ENCODE results near the gene ITSN1.
"Not testable (repeated sequence)": the region's sequence is repeated elsewhere in the genome, so short reads cannot be mapped to it uniquely, and the experiment has no call there.

ITSN1 gene

DNA sequence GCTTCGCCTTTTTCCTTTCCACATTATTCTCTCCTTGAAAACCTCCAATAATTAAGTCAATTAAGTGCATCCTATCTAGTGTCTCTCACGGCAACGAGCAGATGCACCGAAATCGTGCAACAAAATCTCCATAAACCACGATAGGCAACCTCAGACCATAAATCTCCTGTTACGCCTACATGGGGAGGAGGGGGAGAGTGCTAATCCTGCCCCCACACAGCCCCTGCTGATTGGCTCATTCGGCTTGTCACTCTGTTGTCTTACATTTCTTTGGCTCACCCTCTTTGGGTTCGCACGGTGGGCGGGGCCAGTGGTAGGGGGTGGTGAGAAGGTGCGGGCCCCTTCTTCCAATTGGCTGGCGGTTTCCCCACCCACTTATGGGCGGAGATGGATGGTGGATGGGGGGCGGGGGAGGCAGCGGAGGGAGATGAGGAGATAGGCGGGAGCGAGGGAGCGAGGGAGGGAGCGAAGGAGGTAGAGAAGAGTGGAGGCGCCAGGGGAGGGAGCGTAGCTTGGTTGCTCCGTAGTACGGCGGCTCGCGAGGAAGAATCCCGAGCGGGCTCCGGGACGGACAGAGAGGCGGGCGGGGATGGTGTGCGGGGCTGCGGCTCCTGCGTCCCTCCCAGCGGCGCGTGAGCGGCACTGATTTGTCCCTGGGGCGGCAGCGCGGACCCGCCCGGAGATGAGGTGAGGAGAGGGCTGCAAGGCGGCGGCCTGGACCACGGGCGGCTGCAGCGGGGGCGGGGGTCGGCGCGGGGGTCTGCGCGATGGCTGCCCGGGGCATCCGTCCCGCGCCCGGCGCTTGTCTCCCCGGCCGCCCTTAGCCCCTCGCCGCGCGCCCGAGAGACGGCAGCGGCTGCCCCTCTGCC lies at the start of gene ITSN1:
Gene ITSN1 (plus strand): TSS at position 475 of the 869 bp plus-strand sequence. CDS start 76,328 bp downstream, outside the sequence.
- peak; percentile 98 for DNase-seq

DNA sequence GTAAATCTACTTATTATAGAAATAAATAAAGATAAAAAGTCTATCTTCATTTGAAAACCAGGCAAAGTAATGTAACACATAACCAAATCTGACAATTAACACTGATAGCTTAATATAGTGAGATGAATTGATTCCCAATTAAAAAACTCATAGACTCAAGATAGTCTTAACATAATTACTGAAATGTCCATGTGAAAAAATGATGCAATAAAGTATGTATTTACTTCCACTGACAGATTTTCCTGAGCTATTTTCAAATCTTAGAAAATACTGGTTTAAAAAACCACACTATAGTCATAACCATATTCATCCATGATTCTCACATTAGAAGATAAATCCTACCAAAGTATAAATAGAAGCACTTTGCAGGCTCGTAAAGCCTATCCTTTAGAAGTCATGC lies 44.2 kb upstream of the ITSN1 start:
- DNase-seq: no peak

DNA sequence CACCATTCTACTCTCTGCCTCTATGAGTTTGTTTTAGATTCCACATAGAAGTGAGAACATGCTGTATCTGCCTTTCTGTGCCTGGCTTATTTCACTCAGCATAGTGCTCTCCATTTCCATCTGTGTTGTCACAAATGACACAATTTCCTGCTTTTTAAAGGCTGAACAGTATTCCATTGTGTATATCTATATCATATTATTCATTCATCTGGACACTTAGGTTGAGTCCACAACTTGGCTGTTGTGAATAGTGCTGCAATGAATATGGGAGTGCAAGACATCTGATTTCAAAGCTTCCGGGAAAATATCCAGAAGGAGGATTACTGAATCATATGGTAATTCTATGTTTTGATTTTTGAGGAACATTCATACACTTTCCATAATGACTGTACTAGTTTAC lies 33.7 kb upstream of the ITSN1 start:
- no peak for DNase-seq

DNA sequence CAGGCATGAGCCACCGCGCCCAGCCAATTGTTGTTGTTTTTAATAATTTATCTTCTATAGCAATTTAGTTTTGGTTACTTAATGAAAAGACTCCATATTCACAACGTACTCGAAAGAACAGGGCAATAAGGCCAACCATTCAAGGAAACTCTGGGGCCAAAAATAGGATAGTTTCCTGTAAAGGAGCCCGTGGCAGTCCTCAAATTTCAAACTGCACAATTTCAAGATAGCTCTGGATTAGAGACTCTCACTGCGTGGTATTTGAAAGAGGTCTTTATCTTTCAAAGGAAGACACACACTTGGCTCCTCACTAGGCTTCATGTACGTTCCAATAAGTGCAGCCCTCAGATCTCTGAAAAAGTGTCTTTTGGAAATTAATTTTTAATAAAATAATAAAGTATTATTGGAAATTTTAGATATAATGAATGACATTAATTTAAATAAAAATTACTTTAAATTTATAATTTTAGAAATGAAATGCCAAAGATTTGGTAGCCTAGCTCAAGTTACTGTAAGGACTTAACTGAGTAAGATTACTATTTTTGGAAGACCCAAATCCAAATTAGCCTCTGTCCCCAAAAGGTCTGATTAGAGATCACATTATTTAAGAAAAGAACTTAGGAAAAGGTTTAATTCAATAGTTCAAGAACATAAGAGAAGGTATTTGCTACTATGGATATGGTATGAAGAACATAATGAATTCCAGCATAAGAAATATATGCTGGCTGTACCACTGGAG lies 31.1 kb upstream of the ITSN1 start:
- no peak for DNase-seq

DNA sequence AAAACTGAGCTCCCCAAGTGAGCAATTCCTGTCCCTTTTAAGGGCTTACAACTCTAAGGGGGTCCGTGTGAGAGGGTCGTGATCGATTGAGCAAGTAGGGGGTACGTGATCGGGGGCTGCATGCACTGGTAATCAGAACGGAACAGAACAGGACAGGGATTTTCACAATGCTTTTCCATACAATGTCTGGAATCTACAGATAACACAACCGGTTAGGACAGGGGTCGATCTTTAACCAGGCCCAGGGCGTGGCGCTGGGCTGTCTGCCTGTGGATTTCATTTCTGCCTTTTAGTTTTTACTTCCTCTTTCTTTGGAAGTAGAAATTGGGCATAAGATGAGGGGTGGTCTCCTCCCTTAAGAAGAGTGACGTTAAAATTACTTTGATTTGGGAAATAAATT lies 24.7 kb upstream of the ITSN1 start:
- DNase-seq: not testable (repeated sequence)

DNA sequence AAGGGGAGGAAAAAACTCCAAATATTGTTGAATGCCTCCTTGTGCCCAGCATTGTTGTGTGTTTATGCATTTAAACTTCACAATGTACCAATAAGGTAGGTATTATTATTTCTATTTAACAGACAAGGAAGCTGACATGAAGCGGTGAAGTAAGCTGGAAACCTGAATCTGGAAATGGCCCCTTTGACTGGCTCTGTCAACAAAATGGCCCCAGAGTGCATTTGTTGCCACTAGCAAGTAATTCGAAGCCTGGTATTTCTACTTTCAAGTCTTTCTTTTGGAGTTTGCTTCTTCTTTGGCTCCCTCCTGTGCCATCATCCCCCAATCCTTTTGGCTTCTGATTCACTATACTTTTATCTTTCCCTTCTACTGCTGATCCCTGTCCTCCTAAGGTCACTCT lies 23.9 kb upstream of the ITSN1 start:
- no peak for DNase-seq

DNA sequence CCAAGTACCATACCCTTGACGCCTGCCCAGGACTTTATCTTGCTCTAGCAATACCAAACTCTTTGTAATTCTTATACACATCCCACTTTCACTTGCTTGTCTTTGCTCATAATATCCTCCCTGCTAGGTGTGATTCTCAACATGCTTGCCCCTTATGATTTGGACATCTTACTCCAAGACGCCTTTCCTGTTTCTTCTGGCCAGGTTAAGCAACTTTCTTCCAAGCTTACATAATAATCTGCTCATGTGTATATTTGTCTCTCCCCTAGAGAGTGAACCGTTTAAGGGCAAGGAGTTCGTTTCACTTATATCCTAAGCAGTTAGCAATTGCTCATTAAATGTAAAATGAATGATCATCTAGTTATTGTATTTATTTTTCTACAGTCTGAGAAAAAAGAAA lies 22.6 kb upstream of the ITSN1 start:
- DNase-seq: no peak

DNA sequence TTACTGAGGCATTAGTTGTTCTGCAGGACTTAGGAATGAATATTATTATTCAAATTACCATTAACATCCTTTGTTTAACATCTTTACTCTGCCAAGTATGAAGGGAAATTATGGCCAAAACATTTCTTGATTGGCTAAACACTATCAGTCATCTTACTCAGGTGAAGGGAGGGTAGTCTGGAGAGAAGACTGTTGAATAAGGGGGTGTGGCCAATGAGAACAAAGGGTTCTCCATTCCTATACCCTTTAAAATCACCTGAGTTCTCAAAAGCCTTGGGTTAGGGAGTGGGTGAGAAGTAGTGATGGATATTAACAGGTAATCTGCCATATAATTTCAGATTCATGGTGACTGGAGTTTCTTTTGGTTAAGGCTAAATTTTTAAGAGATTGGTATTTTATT lies 20.0 kb upstream of the ITSN1 start:
- no peak for DNase-seq

DNA sequence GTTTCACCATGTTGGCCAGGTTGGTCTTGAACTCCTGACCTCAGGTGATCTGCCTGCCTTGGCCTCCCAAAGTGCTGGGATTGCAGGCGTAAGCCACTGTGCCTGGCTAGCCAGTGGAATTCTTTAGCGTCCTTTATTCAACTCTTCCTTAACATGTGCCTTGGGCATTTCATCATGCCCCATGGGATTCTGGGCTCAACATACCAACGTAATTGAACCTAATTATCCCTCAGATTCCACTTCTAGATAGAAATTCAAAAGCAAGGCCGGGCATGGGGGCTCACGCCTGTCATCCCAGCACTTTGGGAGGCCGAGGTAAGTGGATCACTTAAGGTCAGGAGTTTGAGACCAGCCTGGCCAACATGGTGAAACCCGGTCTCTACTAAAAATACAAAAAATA lies 16.1 kb upstream of the ITSN1 start:
- DNase-seq: not testable (repeated sequence)

DNA sequence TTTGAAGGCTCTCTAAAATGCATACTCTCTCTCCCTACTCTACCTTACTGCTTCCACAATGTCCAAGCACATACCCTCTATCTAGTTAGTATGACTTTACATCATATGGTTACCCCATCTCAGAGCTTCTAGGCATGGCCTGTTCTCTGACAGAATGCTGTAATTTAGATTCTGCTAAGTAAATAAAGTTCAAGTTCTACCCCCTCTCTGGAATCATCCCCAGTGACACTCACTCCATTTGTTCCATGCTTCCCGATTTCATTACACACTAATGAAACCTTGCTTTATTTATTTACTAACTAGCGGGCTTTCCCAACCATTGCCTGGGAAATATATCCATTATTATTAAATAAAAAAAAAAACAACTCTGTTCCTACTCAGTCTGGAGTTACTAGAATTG lies 8.0 kb upstream of the ITSN1 start:
- no peak for DNase-seq

DNA sequence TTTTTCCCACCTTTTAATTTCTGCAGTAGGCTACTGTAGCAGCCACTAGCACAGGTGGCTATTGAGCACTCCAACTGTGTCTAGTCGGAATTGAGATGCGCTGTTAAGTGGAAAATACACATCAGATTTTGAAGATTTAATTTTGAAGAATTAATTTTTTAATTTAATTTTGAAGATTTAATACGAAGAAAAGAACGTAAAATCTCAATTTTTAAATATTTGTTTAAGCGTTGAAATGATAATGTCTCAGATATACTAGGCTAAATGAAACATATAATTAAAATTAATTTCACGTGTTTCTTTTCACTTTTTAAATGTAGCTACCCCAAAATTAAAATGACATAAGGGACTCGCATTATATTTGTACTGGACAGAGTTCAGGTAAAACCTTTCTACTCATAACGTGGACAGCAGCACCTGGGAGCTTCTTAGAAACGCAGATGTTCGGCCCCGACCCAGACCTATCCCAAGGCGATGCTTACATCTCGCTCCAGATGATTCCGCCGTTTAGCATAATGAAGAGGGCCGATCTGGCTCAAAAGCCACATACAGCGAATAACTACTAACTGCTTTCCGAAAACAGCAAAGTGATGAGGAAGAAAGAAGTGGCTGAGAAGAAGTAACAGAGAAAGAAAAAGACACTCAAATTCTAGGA lies 1.5 kb upstream of the ITSN1 start:
- peak; percentile 86 for DNase-seq

DNA sequence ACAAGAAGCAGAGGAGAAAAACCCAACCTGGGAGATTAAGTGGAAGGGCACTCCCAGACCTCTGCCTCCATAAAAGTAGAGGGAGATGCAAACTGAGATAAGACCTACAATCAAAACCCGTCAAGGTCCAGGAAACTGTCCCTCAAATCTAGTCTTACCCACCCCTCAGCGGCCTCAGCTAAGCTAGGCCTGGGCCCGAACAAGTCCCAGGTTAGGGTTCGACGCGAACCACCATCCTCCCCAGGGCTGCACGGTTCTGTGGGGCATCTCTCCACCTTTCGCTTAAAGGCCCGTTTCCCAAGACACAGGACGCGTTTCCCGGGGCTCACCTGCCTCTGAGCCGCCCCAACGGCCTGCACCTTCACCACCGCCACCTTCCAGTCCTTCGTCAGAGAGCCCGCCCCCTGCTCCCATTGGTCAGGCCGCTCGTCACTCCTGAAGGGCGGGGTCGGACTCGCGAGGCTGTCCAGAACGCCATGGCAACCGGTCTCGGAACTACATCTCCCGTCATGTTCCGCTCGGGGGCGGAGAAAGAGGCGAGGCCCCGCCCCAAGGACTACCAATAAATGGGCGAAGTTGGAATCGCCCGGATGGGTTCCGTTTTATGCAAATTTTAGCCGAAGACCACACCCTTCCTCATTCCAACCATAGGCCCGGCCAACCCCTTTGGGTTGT lies 812 bp upstream of the ITSN1 start, which contains the start of gene CRYZL1:
Gene CRYZL1 (minus strand): TSS at position 390 of the 675 bp plus-strand sequence. CDS start 10,190 bp downstream, outside the sequence.
- DNase-seq: peak; percentile 98

DNA sequence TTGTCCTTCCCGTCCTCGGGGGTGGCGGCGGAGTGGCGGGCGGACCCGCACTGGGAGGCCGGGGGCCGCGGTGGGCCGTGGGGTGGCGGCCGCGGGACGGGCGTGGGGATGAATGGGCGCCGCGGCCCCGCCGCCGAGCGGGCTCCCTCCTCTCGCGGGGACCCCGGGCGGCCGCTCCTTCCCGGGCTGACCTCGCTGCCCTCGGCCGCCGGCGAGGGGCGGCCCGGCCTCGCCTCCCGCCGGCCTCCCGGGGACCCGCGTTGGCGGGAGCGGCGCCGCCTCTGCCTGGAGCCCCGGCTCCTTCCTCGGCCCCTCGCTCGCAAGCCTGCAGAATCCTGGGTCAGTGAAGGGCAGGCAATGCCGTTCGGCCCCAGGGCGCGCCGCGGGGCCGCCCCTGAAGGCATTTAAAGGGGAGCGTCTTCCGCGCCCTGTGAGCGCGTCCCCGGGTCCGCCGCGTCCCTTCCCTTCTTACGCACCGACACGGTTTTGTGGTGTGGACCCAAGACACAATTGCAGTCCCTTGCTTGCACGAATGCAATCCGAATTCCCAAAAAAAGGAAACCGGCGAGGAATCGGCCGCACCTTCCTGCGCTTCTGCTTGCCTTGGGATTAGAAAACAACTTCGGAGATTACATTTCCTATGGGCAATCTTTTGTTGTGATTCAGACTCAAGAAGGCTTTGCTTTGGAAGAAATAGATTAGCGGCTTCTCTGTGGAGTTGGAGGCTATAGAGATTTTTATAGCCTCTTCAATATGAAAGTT lies 776 bp downstream of the ITSN1 start:
- DNase-seq: no peak

DNA sequence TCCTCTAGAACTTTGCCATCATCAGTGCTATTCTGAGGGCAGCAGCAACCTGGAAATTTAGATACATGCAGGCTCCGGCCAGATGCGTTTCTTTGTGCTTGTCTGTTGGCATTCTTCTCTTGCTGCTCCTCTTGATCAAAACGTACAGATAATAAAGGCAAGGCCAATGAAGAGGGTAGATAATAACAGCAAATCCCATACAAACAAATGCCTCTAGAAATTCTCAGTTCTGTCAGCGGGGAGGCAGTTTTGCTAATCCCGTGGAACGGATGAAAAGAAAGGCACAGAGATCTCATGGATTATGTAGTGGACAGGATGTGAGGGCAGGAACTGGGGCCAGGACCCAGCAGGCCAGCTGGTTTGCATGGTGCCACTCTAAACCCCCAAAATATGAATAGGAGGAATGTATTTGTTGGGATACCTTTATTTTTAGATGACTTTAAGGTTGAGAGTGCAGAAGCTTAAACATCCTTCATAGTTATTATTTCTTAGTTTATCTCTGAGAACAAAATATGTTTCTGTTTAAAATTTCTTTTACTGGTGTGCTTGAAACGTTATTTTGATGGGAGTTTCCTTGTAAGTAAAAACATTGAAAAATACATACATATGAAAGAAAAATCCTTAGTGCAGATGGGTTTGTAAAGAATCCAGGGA lies 1.5 kb downstream of the ITSN1 start:
- peak; percentile 14 for DNase-seq

DNA sequence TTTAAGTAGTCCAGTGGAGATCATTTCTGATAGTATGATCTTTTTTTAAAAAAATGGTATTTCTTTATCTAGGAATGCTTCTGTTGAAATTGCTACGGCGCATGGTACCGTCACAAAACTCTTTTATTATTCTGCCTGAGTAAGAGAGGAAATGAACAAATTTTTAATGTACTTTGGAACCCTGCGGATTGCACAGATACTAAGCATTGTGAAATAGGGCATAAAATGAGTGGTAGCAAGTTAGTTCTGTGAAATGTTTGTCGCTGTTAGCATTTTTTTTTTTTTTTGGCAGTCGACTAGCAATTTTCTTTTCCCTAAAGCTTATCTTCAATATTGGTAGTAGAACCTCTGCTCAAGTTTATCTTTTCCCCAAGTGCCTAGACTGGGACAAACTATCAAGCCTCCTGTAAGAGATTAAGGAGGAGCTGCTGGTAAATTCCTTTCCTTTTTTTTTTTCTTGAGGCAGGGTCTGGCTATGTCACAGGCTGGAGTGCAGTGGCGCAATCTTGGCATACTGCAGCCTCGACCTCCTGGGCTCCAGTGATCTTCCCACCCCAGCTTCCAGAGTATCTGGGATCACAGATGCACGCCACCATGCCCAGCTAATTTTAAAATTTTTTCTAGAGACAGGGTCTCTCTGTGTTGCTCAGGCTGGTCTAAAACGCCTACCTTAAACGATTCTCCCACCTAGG lies 2.2 kb downstream of the ITSN1 start:
- no peak for DNase-seq

DNA sequence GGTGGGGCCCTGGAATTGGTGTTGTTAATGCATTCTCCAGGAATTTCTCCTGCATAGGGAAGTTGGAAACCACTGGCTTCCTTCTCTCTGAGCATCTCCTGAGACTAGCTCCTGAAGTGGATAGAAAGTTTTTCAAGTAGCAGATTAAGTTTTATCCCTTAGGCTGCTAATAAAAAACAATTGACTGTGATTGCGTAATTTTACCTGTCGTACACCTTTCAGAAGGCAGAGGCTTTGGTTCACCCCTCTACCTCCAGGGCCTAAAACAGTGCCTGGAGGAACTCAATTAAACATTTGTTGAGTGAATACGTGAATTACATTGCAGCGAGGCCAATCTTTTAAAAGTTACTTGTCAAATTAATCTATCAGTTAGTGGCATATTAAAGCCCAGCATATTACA lies 3.4 kb downstream of the ITSN1 start:
- no peak for DNase-seq

DNA sequence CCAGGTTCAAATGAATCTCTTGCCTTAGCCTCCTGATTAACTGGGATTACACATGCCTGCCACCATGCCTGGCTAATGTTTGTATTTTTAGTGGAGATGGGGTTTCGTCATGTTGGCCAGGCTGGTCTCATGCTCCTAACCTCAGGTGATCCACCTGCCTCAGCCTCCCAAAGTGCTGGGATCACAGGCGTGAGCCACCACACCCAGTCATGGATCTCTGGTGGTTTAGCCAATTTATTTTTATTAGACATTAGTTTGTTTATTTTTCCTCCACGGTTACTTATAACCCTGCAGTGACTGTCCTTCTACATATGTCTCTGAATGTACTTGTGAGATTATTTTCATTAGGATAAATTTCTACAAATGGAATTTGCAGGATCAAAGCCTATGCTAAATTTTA lies 5.3 kb downstream of the ITSN1 start:
- no peak for DNase-seq

DNA sequence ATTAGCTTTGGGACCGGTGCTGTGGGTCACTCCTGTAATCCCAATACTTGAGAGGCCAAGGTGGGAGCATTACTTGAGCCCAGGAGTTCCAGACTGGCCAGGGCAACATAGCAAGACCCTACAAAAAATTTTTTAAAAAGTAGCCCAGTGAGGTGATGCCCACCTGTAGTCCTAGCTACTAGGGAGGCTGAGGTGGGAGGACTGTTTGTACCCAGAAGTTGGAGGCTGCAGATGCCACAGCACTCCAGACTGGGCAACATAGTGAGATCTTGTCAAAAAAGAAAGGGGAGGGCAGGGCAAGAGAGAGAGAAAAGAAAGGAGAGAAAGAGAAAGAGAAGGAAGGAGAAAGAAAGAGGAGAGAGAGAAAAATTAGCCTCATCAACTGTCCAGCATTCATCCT lies 6.3 kb downstream of the ITSN1 start:
- DNase-seq: no peak

DNA sequence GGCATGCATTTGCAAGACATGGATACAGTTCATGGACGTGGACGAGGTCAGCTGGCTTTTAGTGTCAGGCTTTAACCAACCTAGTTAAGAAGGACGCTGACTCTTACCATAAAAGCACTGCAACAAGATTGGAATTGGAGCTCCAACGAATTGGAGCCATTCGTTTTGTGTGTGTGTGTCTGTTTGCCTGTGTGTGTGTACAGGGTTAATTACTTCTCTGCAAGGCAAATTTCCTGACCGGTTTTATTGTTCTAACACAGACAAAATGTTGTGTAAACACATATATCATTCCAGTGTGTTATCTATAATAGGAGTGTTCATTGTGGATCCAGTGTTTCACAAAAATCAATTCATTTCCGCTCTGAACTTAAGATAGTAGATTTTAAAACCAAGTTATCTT lies 7.9 kb downstream of the ITSN1 start:
- no peak for DNase-seq

DNA sequence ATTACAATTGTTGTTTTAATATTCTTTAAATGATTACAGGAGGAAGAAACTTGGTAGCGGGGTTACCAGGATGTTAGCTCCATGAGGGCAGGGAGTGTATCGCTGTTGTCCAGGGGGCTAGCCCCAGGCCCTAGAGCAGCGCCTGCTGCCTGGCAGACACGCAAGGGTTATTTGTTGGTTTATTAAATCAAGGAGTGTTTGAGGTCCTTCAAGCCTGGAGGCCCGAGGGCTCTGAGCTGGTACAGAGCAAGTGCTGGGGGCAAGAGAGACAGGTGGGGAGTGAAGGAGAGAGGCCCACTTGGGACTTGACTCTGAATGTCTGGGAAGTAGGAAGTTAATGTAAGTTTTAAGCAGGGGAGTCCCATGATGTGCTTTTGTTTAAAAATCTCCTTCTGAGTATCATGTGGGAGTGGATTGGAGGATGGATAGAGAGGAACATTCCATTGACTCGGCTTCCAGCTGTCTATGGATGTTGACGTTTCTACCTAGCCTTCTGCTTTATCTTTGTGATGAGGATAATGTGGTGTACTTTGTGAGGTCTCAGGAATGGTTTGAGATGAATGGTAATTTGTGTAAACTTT lies 8.7 kb downstream of the ITSN1 start:
- DNase-seq: no peak

Data from NCI-H510A treated with DMSO at 0.1 percent for 48 hours (cell line).